ENCODE measurements around the gene PEX16.
A peak's percentile ranks its signal among the peaks of the same experiment; 100 is the strongest.

The PEX16 gene

GRCh38 chr11:45917623-45918330 is at the start of gene PEX16:
PEX16 (minus strand) TSS chr11:45917877; CDS start chr11:45917811, 66 bp downstream.
- DNase-seq (ENCODE audit: low read depth, low spot score) = peak; percentile 100
- in situ Hi-C loops (cut with HindIII; ENCODE audit: low sequenced_read_pairs) = no loop called here
- TF ChIP-seq CTCF (IDR thresholded peaks at IDR 0.05; ENCODE audit: low read depth, low read length) = no peak
- H3K4me3 ChIP-seq (ENCODE audit: low read depth, low read length) = peak within 1 kb of the TSS; percentile 100

GRCh38 chr11:45964911-45965389 is 47.3 kb upstream of the PEX16 start:
- peak; percentile 88 for TF ChIP-seq CTCF (IDR thresholded peaks at IDR 0.05; ENCODE audit: low read depth, low read length)
- DNase-seq (ENCODE audit: low read depth, low spot score) = peak; percentile 75
- in situ Hi-C loops (cut with HindIII; ENCODE audit: low sequenced_read_pairs) = no loop called here
- no peak overlapping the region for H3K4me3 ChIP-seq (ENCODE audit: low read depth, low read length)

- TF ChIP-seq CTCF (IDR thresholded peaks at IDR 0.05; ENCODE audit: low read depth, low read length) = no peak
- in situ Hi-C loops (cut with HindIII; ENCODE audit: low sequenced_read_pairs) = no loop called here
- DNase-seq (ENCODE audit: low read depth, low spot score) = no peak
- H3K4me3 ChIP-seq (ENCODE audit: low read depth, low read length) = no peak overlapping the region
These were observed 44.1 kb upstream of the PEX16 start for GRCh38 chr11:45961751-45962240.

- H3K4me3 ChIP-seq (ENCODE audit: low read depth, low read length) = no peak overlapping the region
- in situ Hi-C loops (cut with HindIII; ENCODE audit: low sequenced_read_pairs) = no loop called here
- DNase-seq (ENCODE audit: low read depth, low spot score) = no peak
- no peak for TF ChIP-seq CTCF (IDR thresholded peaks at IDR 0.05; ENCODE audit: low read depth, low read length)
These were observed 42.9 kb upstream of the PEX16 start for GRCh38 chr11:45960387-45961095.

GRCh38 chr11:45959851-45960250 is 42.2 kb upstream of the PEX16 start:
- no peak overlapping the region for H3K4me3 ChIP-seq (ENCODE audit: low read depth, low read length)
- TF ChIP-seq CTCF (IDR thresholded peaks at IDR 0.05; ENCODE audit: low read depth, low read length) = no peak
- in situ Hi-C loops (cut with HindIII; ENCODE audit: low sequenced_read_pairs) = no loop called here
- peak; percentile 25 for DNase-seq (ENCODE audit: low read depth, low spot score)

- in situ Hi-C loops (cut with HindIII; ENCODE audit: low sequenced_read_pairs) = no loop called here
- no peak for TF ChIP-seq CTCF (IDR thresholded peaks at IDR 0.05; ENCODE audit: low read depth, low read length)
- no peak overlapping the region for H3K4me3 ChIP-seq (ENCODE audit: low read depth, low read length)
- peak; percentile 20 for DNase-seq (ENCODE audit: low read depth, low spot score)
These were observed 32.3 kb upstream of the PEX16 start for GRCh38 chr11:45949992-45950407.
